Upper lobe of right lung (tissue), 1 donor: ENCODE results near the gene ENPP7. TPM values are rescaled to one million over a fixed set of nuclear protein-coding genes. Genes with fewer than 3 reads are reported as not detected.

ENCODE experiments used
- ATAC-seq: fragments of 200-7000 bp; cut with Tn5 transposase; one replicate; pipeline ENCODE4 v1.9.1; 2020; ENCODE audit warnings: mild to moderate bottlenecking, moderate library complexity
- DNase-seq: peaks from one replicate; pipeline ENCODE4 v3.0.0-alpha.2; 2020
- H3K27ac ChIP-seq: fragments of 200-600 bp; one replicate; pipeline ENCODE4 v1.8.0; 2022
- H3K27me3 ChIP-seq: fragments of 200-600 bp; one replicate; pipeline ENCODE4 v1.8.0; 2022; ENCODE audit warnings: mild to moderate bottlenecking
- H3K36me3 ChIP-seq: fragments of 200-600 bp; one replicate; pipeline ENCODE4 v1.8.0; 2022
- H3K4me1 ChIP-seq: fragments of 200-600 bp; one replicate; pipeline ENCODE4 v1.8.0; 2022
- H3K4me3 ChIP-seq: fragments of 200-600 bp; one replicate; pipeline ENCODE4 v1.8.0; 2022; ENCODE audit warnings: mild to moderate bottlenecking
- H3K9me3 ChIP-seq: fragments of 200-600 bp; one replicate; pipeline ENCODE4 v1.8.0; 2022
- intact Hi-C: fragments of 100-400 bp; cut with DNase I; formaldehyde crosslinking; loops from one replicate; pipeline ENCODE4 v1.11.0; 2022
- total RNA-seq: library from RNA; stranded (reverse); fragmentation: NEBNext Ultra II Directional; extraction: Animal tissue kit (Norgen Biotek cat#: 25700); gene quantifications from one replicate; pipeline ENCODE4 v1.2.1, GENCODE V29; 2021
- TF ChIP-seq, protein P1 (sequence below): fragments of 200-600 bp; IDR thresholded peaks from one replicate; pipeline ENCODE4 v1.8.0; 2022; ENCODE audit warnings: antibody characterized with exemption
- donor health status: DM: no; HTN: yes; CAD: no; lungs with severe emphysema.

ENPP7 gene
- total RNA-seq, 1 donor from 2014 or later = not detected

DNA sequence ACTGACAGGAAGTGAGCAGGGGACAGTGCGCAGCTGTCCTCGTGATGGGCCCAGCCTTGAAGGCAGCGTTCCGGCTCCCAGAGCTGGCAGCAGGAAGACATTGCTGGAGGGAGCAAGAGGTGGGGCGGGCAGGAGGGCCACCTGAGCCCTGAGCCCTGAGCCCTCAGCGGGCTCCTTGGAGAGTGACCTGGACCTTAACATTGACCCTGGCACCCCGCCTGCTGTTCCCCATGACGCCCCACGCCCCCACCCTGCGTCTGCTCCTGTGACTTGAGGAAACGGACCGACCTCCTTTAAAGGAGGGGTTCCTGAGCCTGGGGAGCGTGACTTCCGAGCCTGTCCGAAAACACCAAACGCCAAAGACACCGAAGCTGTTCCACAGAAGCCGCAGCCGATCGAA is 25.1 kb upstream of the ENPP7 start:
- Histone ChIP-seq H3K4me1 (no peaks in the 10 kb centered on the region), H3K36me3 (no peaks in the 10 kb centered on the region), H3K27me3 (peaks cover 10% of the 10 kb centered on the region), H3K4me3 (no peak overlapping the region), H3K27ac (no peak overlapping the region), H3K9me3 (no peaks in the 10 kb centered on the region)
- no peak for DNase-seq
- ATAC-seq = no peak
- TF ChIP-seq, protein P1, sequence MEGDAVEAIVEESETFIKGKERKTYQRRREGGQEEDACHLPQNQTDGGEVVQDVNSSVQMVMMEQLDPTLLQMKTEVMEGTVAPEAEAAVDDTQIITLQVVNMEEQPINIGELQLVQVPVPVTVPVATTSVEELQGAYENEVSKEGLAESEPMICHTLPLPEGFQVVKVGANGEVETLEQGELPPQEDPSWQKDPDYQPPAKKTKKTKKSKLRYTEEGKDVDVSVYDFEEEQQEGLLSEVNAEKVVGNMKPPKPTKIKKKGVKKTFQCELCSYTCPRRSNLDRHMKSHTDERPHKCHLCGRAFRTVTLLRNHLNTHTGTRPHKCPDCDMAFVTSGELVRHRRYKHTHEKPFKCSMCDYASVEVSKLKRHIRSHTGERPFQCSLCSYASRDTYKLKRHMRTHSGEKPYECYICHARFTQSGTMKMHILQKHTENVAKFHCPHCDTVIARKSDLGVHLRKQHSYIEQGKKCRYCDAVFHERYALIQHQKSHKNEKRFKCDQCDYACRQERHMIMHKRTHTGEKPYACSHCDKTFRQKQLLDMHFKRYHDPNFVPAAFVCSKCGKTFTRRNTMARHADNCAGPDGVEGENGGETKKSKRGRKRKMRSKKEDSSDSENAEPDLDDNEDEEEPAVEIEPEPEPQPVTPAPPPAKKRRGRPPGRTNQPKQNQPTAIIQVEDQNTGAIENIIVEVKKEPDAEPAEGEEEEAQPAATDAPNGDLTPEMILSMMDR = no peak
- intact Hi-C loops = no loop called here

DNA sequence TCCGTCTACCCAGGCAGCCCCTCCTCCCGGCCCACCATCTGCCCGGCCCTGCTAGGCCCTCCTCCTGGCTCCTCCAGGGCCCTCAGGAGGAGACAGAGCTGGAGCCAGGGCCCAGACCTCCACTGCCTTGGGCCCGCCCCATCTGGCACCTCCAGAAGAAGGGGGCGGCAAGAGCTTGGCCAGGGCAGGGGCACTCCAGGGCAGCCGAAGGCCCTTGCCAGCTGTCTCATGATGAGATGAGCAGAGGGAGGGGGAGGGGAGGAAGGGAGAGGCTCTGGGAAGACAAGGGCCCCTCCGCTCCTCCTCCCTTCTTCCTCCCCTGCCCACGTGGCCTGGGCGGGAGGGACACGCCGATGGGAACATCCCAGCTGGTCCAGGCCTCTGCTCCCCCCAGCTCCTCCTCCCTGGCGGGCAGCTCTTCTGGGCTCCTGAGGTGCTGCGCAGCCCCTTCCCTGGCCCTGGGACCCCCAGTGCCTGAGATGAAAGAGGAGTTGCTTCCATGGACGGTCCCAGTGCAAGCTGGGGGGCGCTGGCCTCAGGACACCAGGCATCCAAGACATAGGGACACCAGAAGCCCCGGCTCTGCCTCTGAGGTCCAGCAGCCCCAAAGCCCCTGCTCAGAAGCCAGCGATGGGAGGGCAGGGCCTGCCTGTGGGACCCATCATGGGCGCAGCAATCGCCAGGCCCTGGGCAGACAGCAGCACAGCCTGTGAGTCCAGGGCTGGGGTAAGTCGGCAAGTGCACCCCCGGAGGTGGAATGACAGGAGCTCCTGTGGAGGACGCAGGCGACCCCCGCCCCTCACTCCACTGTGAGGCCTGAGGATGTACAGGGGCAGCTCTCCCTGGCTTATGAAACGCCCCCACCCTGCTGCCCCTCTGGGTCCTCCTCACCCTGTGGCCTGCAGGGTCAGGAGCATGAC is 23.6 kb upstream of the ENPP7 start:
- Histone ChIP-seq H3K36me3 (no peaks in the 10 kb centered on the region), H3K27ac (no peak overlapping the region), H3K9me3 (no peaks in the 10 kb centered on the region), H3K27me3 (peaks cover 10% of the 10 kb centered on the region), H3K4me3 (no peak overlapping the region), H3K4me1 (no peaks in the 10 kb centered on the region)
- TF ChIP-seq, protein P1 = no peak
- intact Hi-C loops = no loop called here
- ATAC-seq (peak; percentile 5), DNase-seq (no peak)

DNA sequence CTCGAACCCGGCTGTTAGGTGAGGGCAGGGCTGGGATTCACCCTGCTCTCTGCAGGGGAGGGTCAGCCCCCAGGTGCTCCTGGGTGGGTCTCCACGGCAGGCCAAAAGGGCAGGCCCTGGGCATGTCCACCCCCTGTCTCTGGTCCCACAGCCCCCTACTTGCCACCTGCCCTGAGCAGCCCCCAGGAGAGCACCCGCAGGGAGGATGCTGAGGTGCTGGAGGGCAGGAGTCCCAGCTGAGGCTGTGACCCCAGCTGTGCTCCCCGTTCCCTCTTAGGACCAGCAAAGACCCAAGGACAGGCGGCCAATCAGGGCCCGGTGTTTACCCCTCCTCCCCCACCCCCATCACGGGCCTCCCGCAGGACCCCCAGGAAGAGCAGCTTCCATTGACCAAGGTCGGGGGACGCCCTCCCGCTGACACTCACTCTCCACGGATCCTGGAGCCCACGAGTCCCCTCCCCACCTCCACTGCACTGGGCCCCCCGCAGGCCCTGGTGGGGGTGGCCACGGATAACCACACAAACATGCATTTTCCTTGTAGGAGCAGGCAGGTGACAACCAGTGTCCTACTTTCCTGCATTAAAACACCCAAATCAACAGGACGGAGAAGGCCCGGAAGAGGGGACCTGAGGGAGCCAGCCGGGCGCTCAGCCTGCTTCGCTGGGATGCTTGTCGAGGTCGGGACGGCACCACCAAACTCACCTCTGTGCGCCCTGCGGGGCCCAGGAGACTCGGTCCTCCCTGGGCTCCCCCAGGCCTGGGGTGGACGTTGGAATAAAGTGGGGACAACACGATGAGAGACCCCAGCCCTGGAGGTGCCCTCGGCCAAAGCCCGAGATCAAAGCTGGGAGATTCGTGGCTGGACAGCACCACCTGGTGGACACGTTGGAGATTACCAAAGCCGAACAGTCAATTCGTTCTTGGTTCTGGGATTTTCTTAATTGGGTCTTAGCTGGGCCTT is 22.5 kb upstream of the ENPP7 start:
- no peaks in the 10 kb centered on the region for H3K9me3 ChIP-seq
- TF ChIP-seq, protein P1 = peak; percentile 81
- DNase-seq (no peak), ATAC-seq (peak; percentile 67)
- H3K27ac ChIP-seq = no peak overlapping the region
- H3K4me1 ChIP-seq = no peaks in the 10 kb centered on the region
- no peaks in the 10 kb centered on the region for H3K36me3 ChIP-seq
- no peak overlapping the region for H3K4me3 ChIP-seq
- peaks cover 10% of the 10 kb centered on the region for H3K27me3 ChIP-seq
- intact Hi-C loops = no loop called here

DNA sequence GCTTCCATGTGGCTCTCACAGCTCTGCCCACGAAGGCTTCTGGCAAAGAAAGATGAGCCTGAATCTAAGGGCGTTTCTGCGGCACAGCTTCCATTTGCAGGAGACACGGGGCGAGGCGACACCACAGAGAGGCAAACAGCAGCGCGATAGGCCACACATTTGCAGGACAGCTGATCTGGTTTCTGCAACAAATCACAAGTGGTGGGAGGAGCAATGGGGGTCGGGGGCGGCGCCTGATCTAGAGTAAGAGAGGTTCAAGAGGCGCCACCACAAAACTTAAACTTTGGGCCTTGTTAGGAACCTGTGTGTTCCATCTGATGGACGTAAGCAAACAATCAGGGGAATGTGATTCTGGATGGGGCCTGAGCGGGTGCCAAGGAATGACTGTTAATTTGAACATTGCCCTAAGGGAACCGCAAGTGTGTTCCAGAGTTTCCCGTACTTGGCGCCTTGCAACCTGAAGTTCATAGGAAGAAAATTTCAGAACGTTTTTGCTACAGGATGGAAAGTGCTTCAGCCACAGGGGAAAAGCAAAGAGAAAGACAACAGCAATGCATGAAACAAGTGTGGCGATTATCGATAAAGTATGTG is 18.9 kb upstream of the ENPP7 start:
- Histone ChIP-seq H3K27ac (no peak overlapping the region), H3K9me3 (no peaks in the 10 kb centered on the region), H3K4me1 (no peaks in the 10 kb centered on the region), H3K4me3 (no peak overlapping the region), H3K36me3 (no peaks in the 10 kb centered on the region), H3K27me3 (peaks cover 14% of the 10 kb centered on the region)
- DNase-seq = no peak
- intact Hi-C loops = no loop called here
- ATAC-seq = no peak
- TF ChIP-seq, protein P1 = no peak

DNA sequence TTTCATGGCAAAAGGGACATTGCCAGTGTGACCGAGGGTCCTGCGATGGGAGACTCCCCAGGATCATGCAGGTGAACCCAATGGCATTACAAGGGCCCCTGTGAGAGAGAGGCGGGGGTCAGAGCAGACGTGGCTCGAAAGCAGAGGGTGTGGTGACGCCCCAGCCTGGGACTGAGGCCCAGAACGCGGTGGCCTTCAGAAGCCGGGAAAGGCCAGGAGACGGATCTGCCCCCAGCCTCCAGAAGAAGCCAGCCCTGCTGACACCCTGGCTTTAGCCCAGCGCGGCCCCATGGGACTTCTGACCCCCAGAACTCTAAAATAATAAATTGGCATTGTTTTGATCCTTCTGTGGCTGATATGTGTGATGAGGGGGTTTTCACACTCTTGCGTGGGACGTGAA is 17.4 kb upstream of the ENPP7 start:
- no peaks in the 10 kb centered on the region for H3K36me3 ChIP-seq
- ATAC-seq (no peak), DNase-seq (no peak)
- peaks cover 5% of the 10 kb centered on the region for H3K27me3 ChIP-seq
- no peak overlapping the region for H3K27ac ChIP-seq
- no peak overlapping the region for H3K4me3 ChIP-seq
- TF ChIP-seq, protein P1 = no peak
- intact Hi-C loops = no loop called here
- H3K4me1 ChIP-seq = no peaks in the 10 kb centered on the region
- no peaks in the 10 kb centered on the region for H3K9me3 ChIP-seq
